Activated T-cell treated with anti-CD3 and anti-CD28 coated beads, Interleukin-2, amount 50 U/mL, for 72 hours (primary cell): ENCODE data around the gene RRAGD. TPM values are rescaled to one million over a fixed set of nuclear protein-coding genes. Genes with fewer than 3 reads are reported as not detected.
"Not testable (repeated sequence)": the region's sequence is repeated elsewhere in the genome, so short reads cannot be mapped to it uniquely, and the experiment has no call there.

Source experiments
- ATAC-seq, 2 donors: fragments of 150-1000 bp; cut with Tn5 transposase; replicated peaks in 1 of 2; 2 replicates each; pipeline ENCODE4 v1.10.0; 2021; ENCODE audit warnings: moderate library complexity in 2 of 2, mild to moderate bottlenecking in 1 of 2
- DNase-seq, 2 donors: peaks; one replicate each; pipeline ENCODE4 v3.0.0; 2021 to 2022; ENCODE audit warnings: mixed read lengths in 1 of 2
- H3K27ac Mint-ChIP-seq: one replicate; pipeline ENCODE4 v1.8.0; 2022; ENCODE audit warnings: mild to moderate bottlenecking, moderate library complexity, mixed read lengths
- H3K27me3 Mint-ChIP-seq: one replicate; pipeline ENCODE4 v1.8.0; 2022; ENCODE audit warnings: low read depth, mixed read lengths
- H3K36me3 Mint-ChIP-seq, 2 donors: one replicate each; pipeline ENCODE4 v1.8.0; 2022; ENCODE audit warnings: mixed read lengths in 2 of 2, mild to moderate bottlenecking in 1 of 2; ENCODE audit not compliant: insufficient read depth in 2 of 2
- H3K4me1 Mint-ChIP-seq: one replicate; pipeline ENCODE4 v1.8.0; 2022; ENCODE audit warnings: low read depth, mixed read lengths
- H3K4me3 Mint-ChIP-seq, 2 donors: one replicate each; pipeline ENCODE4 v1.8.0; 2022; ENCODE audit warnings: mild to moderate bottlenecking in 2 of 2, mixed read lengths in 2 of 2, moderate library complexity in 2 of 2
- H3K9me3 Mint-ChIP-seq, 2 donors: one replicate each; pipeline ENCODE4 v1.8.0; 2022; ENCODE audit warnings: mixed read lengths in 2 of 2
- total RNA-seq, 2 donors: library from RNA; stranded (reverse); gene quantifications; one replicate each; pipeline ENCODE4 v1.2.3, GENCODE V29; 2022

The RRAGD gene
- total RNA-seq, 2 donors from 2014 or later = 11.8 to 12.2 TPM

- no peaks in the 10 kb centered on the region for H3K9me3 Mint-ChIP-seq
- no peaks in the 10 kb centered on the region for H3K27me3 Mint-ChIP-seq
- no peaks in the 10 kb centered on the region for H3K36me3 Mint-ChIP-seq
- DNase-seq = no peak
- no peak for ATAC-seq
- H3K4me3 Mint-ChIP-seq = no peak overlapping the region
- peaks cover 16% of the 10 kb centered on the region for H3K4me1 Mint-ChIP-seq
- H3K27ac Mint-ChIP-seq = no peak overlapping the region
These were observed 5.9 kb downstream of the RRAGD start for GRCh38 chr6:89406141-89406540.

- H3K36me3 Mint-ChIP-seq = no peaks in the 10 kb centered on the region
- no peaks in the 10 kb centered on the region for H3K9me3 Mint-ChIP-seq
- no peak overlapping the region for H3K4me3 Mint-ChIP-seq
- DNase-seq (no peak), ATAC-seq (no peak)
- H3K27ac Mint-ChIP-seq = no peak overlapping the region
- no peaks in the 10 kb centered on the region for H3K27me3 Mint-ChIP-seq
- H3K4me1 Mint-ChIP-seq = peaks cover 6% of the 10 kb centered on the region
These were observed 7.6 kb downstream of the RRAGD start for GRCh38 chr6:89404512-89404911.

GRCh38 chr6:89402776-89403175 lies 9.3 kb downstream of the RRAGD start:
- H3K27me3 Mint-ChIP-seq = no peaks in the 10 kb centered on the region
- no peak overlapping the region for H3K27ac Mint-ChIP-seq

GRCh38 chr6:89400912-89401399 lies 11.1 kb downstream of the RRAGD start:
- no peak for DNase-seq
- Mint-ChIP-seq H3K36me3 (no peaks in the 10 kb centered on the region), H3K9me3 (no peaks in the 10 kb centered on the region), H3K27me3 (no peaks in the 10 kb centered on the region), H3K27ac (no peak overlapping the region), H3K4me3 (no peak overlapping the region), H3K4me1 (no peaks in the 10 kb centered on the region)
- ATAC-seq = no peak

More at GRCh38 chr6:89402776-89403175, 9.3 kb downstream of the RRAGD start:
- Mint-ChIP-seq H3K9me3 (no peaks in the 10 kb centered on the region), H3K36me3 (no peaks in the 10 kb centered on the region), H3K4me1 (peaks cover 6% of the 10 kb centered on the region), H3K4me3 (no peak overlapping the region)
- ATAC-seq (peak in 1 of 2 donors; percentile 45), DNase-seq (no peak)

- Mint-ChIP-seq H3K9me3 (no peaks in the 10 kb centered on the region), H3K27me3 (no peaks in the 10 kb centered on the region), H3K4me1 (no peaks in the 10 kb centered on the region), H3K4me3 (no peak overlapping the region), H3K27ac (no peak overlapping the region), H3K36me3 (no peaks in the 10 kb centered on the region)
- ATAC-seq (no peak), DNase-seq (no peak)
These were observed 12.0 kb downstream of the RRAGD start for GRCh38 chr6:89400050-89400449.

GRCh38 chr6:89398762-89399525 lies 13.1 kb downstream of the RRAGD start:
- Mint-ChIP-seq H3K36me3 (no peaks in the 10 kb centered on the region), H3K9me3 (no peaks in the 10 kb centered on the region), H3K27ac (no peak overlapping the region), H3K27me3 (no peaks in the 10 kb centered on the region), H3K4me1 (no peaks in the 10 kb centered on the region), H3K4me3 (no peak overlapping the region)
- ATAC-seq (no peak), DNase-seq (no peak)

- DNase-seq, H3K4me3 Mint-ChIP-seq, H3K9me3 Mint-ChIP-seq, ATAC-seq, H3K27ac Mint-ChIP-seq, H3K27me3 Mint-ChIP-seq, H3K4me1 Mint-ChIP-seq, H3K36me3 Mint-ChIP-seq: not testable (repeated sequence)
These were observed 14.2 kb downstream of the RRAGD start for GRCh38 chr6:89397884-89398283.

- no peaks in the 10 kb centered on the region for H3K4me1 Mint-ChIP-seq
- no peaks in the 10 kb centered on the region for H3K27me3 Mint-ChIP-seq
- DNase-seq = no peak
- ATAC-seq = no peak
- peaks cover 6 to 8% of the 10 kb centered on the region in 2 donors for H3K36me3 Mint-ChIP-seq
- peaks cover 7% of the 10 kb centered on the region in 2 donors for H3K9me3 Mint-ChIP-seq
- H3K27ac Mint-ChIP-seq = no peak overlapping the region
- H3K4me3 Mint-ChIP-seq = no peak overlapping the region
These were observed 18.4 kb downstream of the RRAGD start for GRCh38 chr6:89393659-89394058.

- Mint-ChIP-seq H3K9me3 (peaks cover 7% of the 10 kb centered on the region in 2 donors), H3K4me3 (no peak overlapping the region), H3K4me1 (peaks cover under 1% of the 10 kb centered on the region), H3K36me3 (peaks cover 6 to 8% of the 10 kb centered on the region in 2 donors), H3K27ac (no peak overlapping the region), H3K27me3 (no peaks in the 10 kb centered on the region)
- ATAC-seq (no peak), DNase-seq (no peak)
These were observed 19.2 kb downstream of the RRAGD start for GRCh38 chr6:89392823-89393222.

GRCh38 chr6:89388846-89389245 lies 23.2 kb downstream of the RRAGD start:
- no peak overlapping the region for H3K4me3 Mint-ChIP-seq
- no peaks in the 10 kb centered on the region for H3K27me3 Mint-ChIP-seq
- DNase-seq (no peak), ATAC-seq (no peak)
- H3K27ac Mint-ChIP-seq = no peak overlapping the region
- H3K4me1 Mint-ChIP-seq = peaks cover 18% of the 10 kb centered on the region
- H3K36me3 Mint-ChIP-seq = peaks cover 5 to 8% of the 10 kb centered on the region in 2 donors
- H3K9me3 Mint-ChIP-seq = peaks cover 7% of the 10 kb centered on the region in 2 donors

GRCh38 chr6:89387516-89388201 lies 24.4 kb downstream of the RRAGD start:
- Mint-ChIP-seq H3K27ac (no peak overlapping the region), H3K36me3 (no peaks in the 10 kb centered on the region), H3K27me3 (no peaks in the 10 kb centered on the region), H3K9me3 (no peaks in the 10 kb centered on the region), H3K4me3 (no peak overlapping the region), H3K4me1 (peaks cover 18% of the 10 kb centered on the region)
- DNase-seq (no peak), ATAC-seq (no peak)

- no peak for ATAC-seq
- H3K36me3 Mint-ChIP-seq = no peaks in the 10 kb centered on the region
- H3K9me3 Mint-ChIP-seq = no peaks in the 10 kb centered on the region
- DNase-seq = no peak
- H3K4me1 Mint-ChIP-seq = peaks cover 18% of the 10 kb centered on the region
- no peak overlapping the region for H3K4me3 Mint-ChIP-seq
- no peaks in the 10 kb centered on the region for H3K27me3 Mint-ChIP-seq
- no peak overlapping the region for H3K27ac Mint-ChIP-seq
These were observed 25.1 kb downstream of the RRAGD start for GRCh38 chr6:89386917-89387491.

- no peaks in the 10 kb centered on the region for H3K27me3 Mint-ChIP-seq
These were observed 26.2 kb downstream of the RRAGD start for GRCh38 chr6:89385846-89386245.

More at GRCh38 chr6:89385846-89386245, 26.2 kb downstream of the RRAGD start:
- Mint-ChIP-seq H3K36me3 (no peaks in the 10 kb centered on the region), H3K4me3 (no peak overlapping the region), H3K9me3 (no peaks in the 10 kb centered on the region), H3K4me1 (peaks cover 18% of the 10 kb centered on the region), H3K27ac (no peak overlapping the region)
- DNase-seq (no peak), ATAC-seq (no peak)
